NCI-H2029 treated with DMSO at 0.1 percent for 48 hours (cell line): Measurements from ENCODE around the gene DCLK2.

Experiments
- DNase-seq: peaks from one replicate; lab custom pipeline; 2025; lab: John Stamatoyannopoulos, UW

Gene DCLK2

GRCh38 chr4:150240011-150240410 lies 161.8 kb downstream of the DCLK2 start:
- DNase-seq: no peak

- no peak for DNase-seq
Measured at GRCh38 chr4:150242820-150243458, 164.7 kb downstream of the DCLK2 start.

- no peak for DNase-seq
Measured at GRCh38 chr4:150243932-150244331, 165.7 kb downstream of the DCLK2 start.

- DNase-seq: no peak
Measured at GRCh38 chr4:150244600-150244999, 166.4 kb downstream of the DCLK2 start.

- no peak for DNase-seq
Measured at GRCh38 chr4:150247184-150247583, 168.9 kb downstream of the DCLK2 start.

GRCh38 chr4:150248181-150248580 lies 169.9 kb downstream of the DCLK2 start:
- DNase-seq: no peak

GRCh38 chr4:150250293-150250997 lies 172.2 kb downstream of the DCLK2 start:
- no peak for DNase-seq

GRCh38 chr4:150250998-150251651 lies 172.9 kb downstream of the DCLK2 start:
- no peak for DNase-seq

- no peak for DNase-seq
Measured at GRCh38 chr4:150251752-150252190, 173.5 kb downstream of the DCLK2 start.

- DNase-seq: no peak
Measured at GRCh38 chr4:150252306-150252705, 174.1 kb downstream of the DCLK2 start.

- DNase-seq: no peak
Measured at GRCh38 chr4:150252741-150253140, 174.5 kb downstream of the DCLK2 start.

GRCh38 chr4:150253416-150253815 lies 175.2 kb downstream of the DCLK2 start:
- no peak for DNase-seq

- no peak for DNase-seq
Measured at GRCh38 chr4:150253965-150254630, 175.9 kb downstream of the DCLK2 start.

GRCh38 chr4:150255610-150256224 lies 177.5 kb downstream of the DCLK2 start:
- DNase-seq: no peak

- DNase-seq: no peak
Measured at GRCh38 chr4:150256225-150256620, 178.0 kb downstream of the DCLK2 start.

- DNase-seq: no peak
Measured at GRCh38 chr4:150256841-150257730, 178.8 kb downstream of the DCLK2 start.

GRCh38 chr4:150258569-150258968 lies 180.3 kb downstream of the DCLK2 start:
- no peak for DNase-seq

- DNase-seq: no peak
Measured at GRCh38 chr4:150259861-150260567, 181.8 kb downstream of the DCLK2 start.

- DNase-seq: no peak
Measured at GRCh38 chr4:150261571-150261970, 183.3 kb downstream of the DCLK2 start.

- DNase-seq: no peak
Measured at GRCh38 chr4:150262611-150263010, 184.4 kb downstream of the DCLK2 start.
